Type B pancreatic cell (in vitro differentiated cells): ENCODE measurements around the gene CCDC187. TPM values are rescaled to one million over a fixed set of nuclear protein-coding genes. Genes with fewer than 3 reads are reported as not detected.

Experiments
- DNase-seq: peaks from one replicate; pipeline ENCODE4 v3.0.0; 2021; ENCODE audit warnings: mixed read lengths; ENCODE audit not compliant: unreplicated experiment; ENCODE audit errors: extremely low spot score
- H3K27ac Mint-ChIP-seq: 2 replicates; pipeline ENCODE4 v1.8.0; 2021; ENCODE audit warnings: mild to moderate bottlenecking, mixed read lengths
- H3K27me3 Mint-ChIP-seq: 2 replicates; pipeline ENCODE4 v1.8.0; 2021; ENCODE audit warnings: mixed read lengths
- H3K36me3 Mint-ChIP-seq: 2 replicates; pipeline ENCODE4 v1.8.0; 2021; ENCODE audit warnings: mixed read lengths
- H3K4me1 Mint-ChIP-seq: one replicate; pipeline ENCODE4 v1.8.0; 2021; ENCODE audit warnings: mixed read lengths; ENCODE audit not compliant: unreplicated experiment
- H3K4me3 Mint-ChIP-seq: 2 replicates; pipeline ENCODE4 v1.8.0; 2021; ENCODE audit warnings: mild to moderate bottlenecking, mixed read lengths
- H3K9me3 Mint-ChIP-seq: 2 replicates; pipeline ENCODE4 v1.8.0; 2021; ENCODE audit warnings: mixed read lengths
- CTCF ChIP-seq: fragments of 200-600 bp; sonication (generic); conservative IDR thresholded peaks from 2 replicates; pipeline ENCODE4 v1.5.0; 2021; ENCODE audit warnings: antibody characterized with exemption, mild to moderate bottlenecking
- total RNA-seq: library from RNA; stranded (reverse); gene quantifications from 2 replicates; pipeline ENCODE4 v1.2.1, GENCODE V29; 2021; ENCODE audit warnings: low replicate concordance

CCDC187 gene
- total RNA-seq, 1 donor from 2014 or later: 0.70 TPM

GRCh38 chr9:136349546-136349945 lies 45.7 kb upstream of the CCDC187 start:
- no peaks in the 10 kb centered on the region for H3K36me3 Mint-ChIP-seq

GRCh38 chr9:136348691-136349090 lies 44.8 kb upstream of the CCDC187 start:
- Mint-ChIP-seq H3K27me3 (no peaks in the 10 kb centered on the region), H3K27ac (no peak overlapping the region)

More at GRCh38 chr9:136349546-136349945, 45.7 kb upstream of the CCDC187 start:
- Mint-ChIP-seq H3K27me3 (no peaks in the 10 kb centered on the region), H3K4me1 (no peaks in the 10 kb centered on the region), H3K9me3 (no peaks in the 10 kb centered on the region), H3K4me3 (no peak overlapping the region), H3K27ac (no peak overlapping the region)
- DNase-seq: no peak
- no peak for TF ChIP-seq CTCF

DNA sequence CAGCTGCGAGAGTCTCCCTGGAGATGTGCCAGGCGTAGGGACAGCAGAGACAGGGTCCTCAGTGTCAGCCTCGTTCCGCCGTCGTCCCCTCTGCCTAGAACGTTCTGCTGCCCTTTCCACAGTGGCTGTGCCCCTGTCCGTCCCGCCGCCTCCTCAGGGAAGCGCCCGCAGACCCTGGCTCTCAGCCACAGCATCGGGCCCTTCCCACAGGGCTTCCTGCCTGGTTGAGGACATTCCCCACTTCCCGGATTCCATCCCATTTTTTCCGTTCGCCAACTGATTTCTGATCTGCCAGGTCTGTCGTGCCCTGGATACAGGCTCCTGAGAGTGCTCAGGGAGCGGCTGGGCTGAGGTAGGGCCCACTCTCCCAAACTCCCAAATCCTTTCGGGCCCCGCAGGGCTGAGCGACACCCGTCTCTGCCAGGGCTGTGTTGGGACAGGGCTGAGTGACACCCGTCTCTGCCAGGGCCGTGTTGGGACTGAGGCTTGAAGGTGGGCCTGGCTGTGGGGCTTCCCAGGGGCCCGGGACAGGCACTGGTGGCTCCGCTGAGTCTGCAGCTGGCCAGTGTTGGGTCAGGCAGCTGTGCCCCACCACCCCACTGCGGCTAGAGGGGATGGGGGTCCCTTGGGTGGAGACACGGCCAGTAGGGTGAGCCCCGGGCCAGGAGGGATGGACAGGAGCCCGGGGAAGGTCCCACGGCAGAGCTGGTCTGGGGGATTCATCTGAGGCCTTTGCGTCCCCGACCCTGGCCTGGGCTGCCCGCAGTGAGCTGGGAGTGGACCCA lies 43.8 kb upstream of the CCDC187 start:
- Mint-ChIP-seq H3K4me3 (no peak overlapping the region), H3K36me3 (no peaks in the 10 kb centered on the region), H3K4me1 (no peaks in the 10 kb centered on the region), H3K27me3 (no peaks in the 10 kb centered on the region), H3K9me3 (no peaks in the 10 kb centered on the region), H3K27ac (no peak overlapping the region)
- no peak for DNase-seq
- no peak for TF ChIP-seq CTCF

More at GRCh38 chr9:136348691-136349090, 44.8 kb upstream of the CCDC187 start:
- H3K4me1 Mint-ChIP-seq: no peaks in the 10 kb centered on the region
- H3K36me3 Mint-ChIP-seq: no peaks in the 10 kb centered on the region
- no peak for TF ChIP-seq CTCF
- H3K4me3 Mint-ChIP-seq: no peak overlapping the region
- DNase-seq: no peak
- H3K9me3 Mint-ChIP-seq: no peaks in the 10 kb centered on the region

- Mint-ChIP-seq H3K27ac (no peak overlapping the region), H3K27me3 (no peaks in the 10 kb centered on the region), H3K9me3 (no peaks in the 10 kb centered on the region), H3K4me3 (no peak overlapping the region), H3K36me3 (no peaks in the 10 kb centered on the region), H3K4me1 (no peaks in the 10 kb centered on the region)
- no peak for DNase-seq
- no peak for TF ChIP-seq CTCF
Measured at GRCh38 chr9:136346927-136347465, 43.1 kb upstream of the CCDC187 start.

GRCh38 chr9:136346157-136346481 lies 42.2 kb upstream of the CCDC187 start:
- no peaks in the 10 kb centered on the region for H3K9me3 Mint-ChIP-seq
- H3K27ac Mint-ChIP-seq: no peak overlapping the region
- no peaks in the 10 kb centered on the region for H3K4me1 Mint-ChIP-seq
- TF ChIP-seq CTCF: no peak
- DNase-seq: no peak
- no peak overlapping the region for H3K4me3 Mint-ChIP-seq
- no peaks in the 10 kb centered on the region for H3K36me3 Mint-ChIP-seq
- no peaks in the 10 kb centered on the region for H3K27me3 Mint-ChIP-seq
